SK-N-MC (cell line): Measurements from ENCODE around the gene SRP9.
"Not testable (repeated sequence)": the region's sequence is repeated elsewhere in the genome, so short reads cannot be mapped to it uniquely, and the experiment has no call there.

ENCODE experiments used
- EZH2 ChIP-seq: fragments of 200-600 bp; sonication (generic); IDR thresholded peaks from one replicate; pipeline ENCODE4 v1.6.1; 2017; ENCODE audit warnings: antibody characterized with exemption
- FOXP2 ChIP-seq: optimal IDR thresholded peaks from 2 replicates; pipeline ENCODE3; 2011; ENCODE audit warnings: mild to moderate bottlenecking, moderate library complexity; ENCODE audit not compliant: insufficient read depth; ENCODE audit errors: extremely low read length, control extremely low read depth
- POLR2AphosphoS5 ChIP-seq: IDR thresholded peaks from 2 replicates; pipeline ENCODE4 v1.6.1; 2012; ENCODE audit warnings: mild to moderate bottlenecking, low read depth, low read length, borderline replicate concordance

- not testable (repeated sequence) for TF ChIP-seq POLR2AphosphoS5, EZH2, FOXP2
Measured at GRCh38 chr1:225789142-225789541, 11.5 kb downstream of the SRP9 start.
